K562 (cell line): Measurements from ENCODE around the gene RREB1. TPM values are rescaled to one million over a fixed set of nuclear protein-coding genes. Genes with fewer than 3 reads are reported as not detected.
A peak's percentile ranks its signal among the peaks of the same experiment; 100 is the strongest.

ENCODE experiments used
- ARHGAP35 ChIP-seq: fragments of 450-650 bp; IDR thresholded peaks from 2 replicates; pipeline ENCODE4 v1.6.1; 2018; ENCODE audit not compliant: partially characterized antibody
- CTBP1 ChIP-seq: fragments of 450-650 bp; IDR thresholded peaks from 2 replicates; pipeline ENCODE4 v1.6.1; 2016; ENCODE audit warnings: borderline replicate concordance
- HDAC8 ChIP-seq: fragments of 450-650 bp; IDR thresholded peaks from 2 replicates; pipeline ENCODE4 v1.6.1; 2016; ENCODE audit warnings: mild to moderate bottlenecking, missing genetic modification characterization, moderate library complexity, missing compliant biosample characterization
- JUND ChIP-seq, 2 experiments: IDR thresholded peaks; 2 replicates in 1 of 2; 3 replicates in 1 of 2; pipeline ENCODE4 v1.6.1; 2011; ENCODE audit warnings: borderline replicate concordance in 2 of 2, low read depth in 2 of 2, low read length in 2 of 2, improper control_type of control experiment in 1 of 2, missing biosample characterization in 1 of 2, missing genetic modification characterization in 1 of 2, missing genetic modification reagents in 1 of 2
- MTF1 ChIP-seq: fragments of 250-450 bp; sonication (Bioruptor Pico); IDR thresholded peaks from 2 replicates; pipeline ENCODE4 v1.9.0; 2021; ENCODE audit warnings: moderate library complexity, mild to moderate bottlenecking, inconsistent platforms, borderline replicate concordance
- NFE2 ChIP-seq: IDR thresholded peaks from 2 replicates; pipeline ENCODE4 v1.6.1; 2014; ENCODE audit warnings: antibody characterized with exemption, low read depth
- REST ChIP-seq, 2 experiments: fragments of 450-650 bp; formaldehyde crosslinking in 1 of 2; IDR thresholded peaks; 2 replicates each; pipeline versions ENCODE4 v1.4.0 to v1.6.1; 2014 to 2020; ENCODE audit warnings: mild to moderate bottlenecking in 2 of 2, borderline replicate concordance in 1 of 2, low read depth in 1 of 2
- RNF219 ChIP-seq: fragments of 250-450 bp; sonication (Bioruptor Pico); IDR thresholded peaks from 2 replicates; pipeline ENCODE4 v1.5.0; 2022; ENCODE audit warnings: mild to moderate bottlenecking
- ZNF263 ChIP-seq: sonication (generic); formaldehyde crosslinking; IDR thresholded peaks from 2 replicates; pipeline ENCODE4 v1.8.0; 2022; ENCODE audit warnings: mild to moderate bottlenecking, missing genetic modification reagents, borderline replicate concordance
- polyA plus RNA-seq, 8 experiments: library from polyadenylated mRNA; depleted of rRNA in 4 of 8; stranded (reverse) in 5 of 8; unstranded in 3 of 8; fragments of >200 nt; fragmentation: Nextera tagmentation in 2 of 8; fragmentation: Illumina TruSeq in 1 of 8; extraction: Ambion mirVana in 2 of 8; extraction: Trizol in 1 of 8; gene quantifications; 2 replicates each; pipeline versions ENCODE4 v1.2.1 to v1.2.3, GENCODE V29; 2011 to 2014; ENCODE audit warnings: inconsistent platforms in 1 of 8, missing spikeins in 1 of 8
- total RNA-seq, 7 experiments: library from RNA; depleted of rRNA in 6 of 7; stranded (reverse); fragments of >200 nt in 6 of 7; fragmentation: Illumina TruSeq in 2 of 7; extraction: Trizol in 2 of 7; gene quantifications; 2 replicates each; pipeline versions ENCODE4 v1.2.1 to v1.2.3, GENCODE V29; 2011 to 2021; ENCODE audit warnings: low replicate concordance in 1 of 7

RREB1 gene
- total and polyA plus RNA-seq, 9 of the 15 experiments (the other 6 are each of a cell fraction or from before 2014, with no cell fraction given) = 3.3 to 64.2 (median 19.3) TPM

- TF ChIP-seq REST (IDR thresholded peaks at IDR 0.05; ENCODE audit: borderline replicate concordance) (peak; percentile 47; the same call in 1 of the 2 replicates), REST (CRISPR knock-in tag; IDR thresholded peaks at IDR 0.05; ENCODE audit: low read depth) (no peak), CTBP1 (peak; percentile 44; the same call in 1 of the 2 replicates), RNF219 (CRISPR knock-in tag) (no peak), MTF1 (CRISPR knock-in tag) (no peak), NFE2 (no peak), JUND (IDR thresholded peaks at IDR 0.05; ENCODE audit: borderline replicate concordance, low read depth, low read length) (peak; percentile 17; the same call in 1 of the 2 replicates), JUND (tag; IDR thresholded peaks at IDR 0.05; ENCODE audit: borderline replicate concordance, low read depth, low read length) (no peak), ZNF263 (CRISPR knock-in tag) (peak; percentile 78; the same call in 1 of the 2 replicates), ARHGAP35 (no peak), HDAC8 (tag) (no peak)
These were observed 50.2 kb downstream of the RREB1 start (continued) for GRCh38 chr6:7157752-7158616.
